Activated naive CD4-positive, alpha-beta T cell treated with anti-CD3 and anti-CD28 coated beads for 36 hours (primary cell): Measurements from ENCODE around the gene PTPRE. TPM values are rescaled to one million over a fixed set of nuclear protein-coding genes. Genes with fewer than 3 reads are reported as not detected.
"Not testable (repeated sequence)": the region's sequence is repeated elsewhere in the genome, so short reads cannot be mapped to it uniquely, and the experiment has no call there.

ENCODE experiments used
- CTCF ChIA-PET: fragments of 350-600 bp; sonication (Branson Sonifier 250); formaldehyde crosslinking; loops from one replicate; lab custom pipeline; 2021; ENCODE audit warnings: antibody characterized with exemption; lab: Charles Lee
- DNase-seq: peaks from one replicate; pipeline ENCODE4 v3.0.0-alpha.2; 2020
- H3K27ac Mint-ChIP-seq: one replicate; pipeline ENCODE4 v1.8.0; 2021; ENCODE audit warnings: mild to moderate bottlenecking, mixed read lengths
- H3K27me3 Mint-ChIP-seq: one replicate; pipeline ENCODE4 v1.8.0; 2021; ENCODE audit warnings: low read depth, mixed read lengths
- H3K36me3 Mint-ChIP-seq: one replicate; pipeline ENCODE4 v1.8.0; 2021; ENCODE audit warnings: low read depth, mixed read lengths
- H3K4me1 Mint-ChIP-seq: one replicate; pipeline ENCODE4 v1.8.0; 2021; ENCODE audit warnings: low read depth, mixed read lengths
- H3K4me3 Mint-ChIP-seq: one replicate; pipeline ENCODE4 v1.8.0; 2021; ENCODE audit warnings: mild to moderate bottlenecking, moderate library complexity, mixed read lengths
- H3K9me3 Mint-ChIP-seq: one replicate; pipeline ENCODE4 v1.8.0; 2021; ENCODE audit warnings: mixed read lengths
- intact Hi-C: fragments of 100-400 bp; cut with micrococcal nuclease; formaldehyde crosslinking; loops from one replicate; pipeline ENCODE4 v1.15.1; 2023
- total RNA-seq, 2 experiments: library from RNA; stranded (reverse); gene quantifications; one replicate each; pipeline ENCODE4 v1.2.3, GENCODE V29; 2021

Gene PTPRE
- total RNA-seq, 2 experiments from 2014 or later = 13.4 to 16.4 TPM

- Mint-ChIP-seq H3K36me3 (peaks cover 2% of the 10 kb centered on the region), H3K27me3 (no peaks in the 10 kb centered on the region), H3K4me3 (no peak overlapping the region), H3K9me3 (no peaks in the 10 kb centered on the region), H3K27ac (no peak overlapping the region), H3K4me1 (peaks cover 4% of the 10 kb centered on the region)
- intact Hi-C loops = loop anchor here (2.0 kb wide), 1 partner anchor 63 kb away; no protein-coding TSS in a partner anchor
- CTCF ChIA-PET = interaction anchor here (1.6 kb wide), 1 partner anchor 63 kb away, joined by 7 read pairs; no protein-coding TSS in a partner anchor
- DNase-seq = no peak
Measured at GRCh38 chr10:128087146-128087883, 180.4 kb downstream of the PTPRE start.

GRCh38 chr10:128087884-128088709 is 181.2 kb downstream of the PTPRE start:
- Mint-ChIP-seq H3K4me1 (peaks cover 4% of the 10 kb centered on the region), H3K4me3 (no peak overlapping the region), H3K9me3 (no peaks in the 10 kb centered on the region), H3K27me3 (no peaks in the 10 kb centered on the region), H3K36me3 (peaks cover 2% of the 10 kb centered on the region), H3K27ac (no peak overlapping the region)
- DNase-seq = no peak
- CTCF ChIA-PET = no interaction called here
- intact Hi-C loops = loop anchor here (2.0 kb wide), 1 partner anchor 63 kb away; no protein-coding TSS in a partner anchor

DNA sequence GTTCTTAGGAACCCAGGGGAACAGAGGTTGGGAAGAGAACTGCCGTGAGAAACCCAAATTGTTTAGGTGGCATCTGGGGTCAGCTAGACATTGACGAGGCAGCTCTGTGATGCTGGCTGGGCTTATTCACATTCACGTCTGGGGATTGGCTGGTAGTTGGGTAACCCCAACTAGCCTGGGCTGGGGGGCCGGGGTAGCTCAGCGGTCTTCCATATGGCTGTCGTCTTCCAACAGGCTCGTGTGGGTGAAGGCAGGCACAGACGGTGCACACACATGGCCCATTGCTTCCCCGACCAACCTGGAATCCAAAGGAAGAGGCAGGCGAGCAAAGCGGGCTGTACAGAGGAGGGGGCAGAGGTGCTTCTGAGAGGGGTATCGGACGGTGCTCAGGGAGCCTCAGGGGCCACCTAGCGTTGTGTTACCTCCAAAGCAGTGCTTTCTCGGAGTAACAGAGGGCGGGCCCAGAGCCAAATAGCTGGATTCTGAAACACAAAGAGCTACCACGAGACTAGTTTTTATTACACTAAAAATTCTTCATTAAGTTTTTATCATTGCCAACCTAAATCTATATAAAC is 184.8 kb downstream of the PTPRE start:
- H3K4me1 Mint-ChIP-seq = peaks cover 17% of the 10 kb centered on the region

GRCh38 chr10:128092454-128092853 is 185.6 kb downstream of the PTPRE start:
- H3K27ac Mint-ChIP-seq = no peak overlapping the region
- H3K9me3 Mint-ChIP-seq = no peaks in the 10 kb centered on the region
- DNase-seq = no peak
- peaks cover 17% of the 10 kb centered on the region for H3K4me1 Mint-ChIP-seq
- intact Hi-C loops = no loop called here
- CTCF ChIA-PET = interaction anchor here (1.2 kb wide), 1 partner anchor 24 kb away, joined by 3 read pairs; no protein-coding TSS in a partner anchor
- peaks cover under 1% of the 10 kb centered on the region for H3K36me3 Mint-ChIP-seq
- no peaks in the 10 kb centered on the region for H3K27me3 Mint-ChIP-seq
- H3K4me3 Mint-ChIP-seq = no peak overlapping the region

More for the DNA sequence above, 184.8 kb downstream of the PTPRE start:
- H3K36me3 Mint-ChIP-seq = no peaks in the 10 kb centered on the region
- no peak overlapping the region for H3K4me3 Mint-ChIP-seq
- no peaks in the 10 kb centered on the region for H3K27me3 Mint-ChIP-seq
- no peak overlapping the region for H3K27ac Mint-ChIP-seq
- no peak for DNase-seq
- intact Hi-C loops = no loop called here
- no peaks in the 10 kb centered on the region for H3K9me3 Mint-ChIP-seq
- CTCF ChIA-PET = interaction anchor here (0.5 to 1.2 kb wide), 2 partner anchors 25 to 169 kb away, joined by 3 read pairs; no protein-coding TSS in a partner anchor

DNA sequence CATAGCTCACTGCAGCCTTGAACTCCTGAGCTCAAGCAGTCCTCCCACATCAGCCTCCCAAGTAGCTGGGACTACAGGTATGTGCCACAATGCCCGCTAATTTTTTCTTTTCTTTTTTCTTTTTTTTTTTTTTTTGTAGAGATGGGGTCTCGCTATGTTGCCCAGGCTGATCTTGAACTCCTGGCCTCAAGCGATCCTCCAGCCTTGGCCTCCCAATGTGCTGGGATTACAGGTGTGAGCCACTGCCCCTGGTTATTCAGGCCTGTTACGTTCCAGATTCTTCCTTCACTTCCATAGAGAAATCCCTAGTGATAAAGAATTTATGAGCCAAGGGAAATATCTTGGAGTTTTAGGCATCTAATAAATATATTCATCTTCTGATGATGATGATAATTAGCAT is 187.7 kb downstream of the PTPRE start:
- H3K4me1 Mint-ChIP-seq = peaks cover 12% of the 10 kb centered on the region
- H3K9me3 Mint-ChIP-seq, DNase-seq, H3K4me3 Mint-ChIP-seq, intact Hi-C loops, CTCF ChIA-PET, H3K27me3 Mint-ChIP-seq, H3K27ac Mint-ChIP-seq: not testable (repeated sequence)
- peaks cover 20% of the 10 kb centered on the region for H3K36me3 Mint-ChIP-seq

DNA sequence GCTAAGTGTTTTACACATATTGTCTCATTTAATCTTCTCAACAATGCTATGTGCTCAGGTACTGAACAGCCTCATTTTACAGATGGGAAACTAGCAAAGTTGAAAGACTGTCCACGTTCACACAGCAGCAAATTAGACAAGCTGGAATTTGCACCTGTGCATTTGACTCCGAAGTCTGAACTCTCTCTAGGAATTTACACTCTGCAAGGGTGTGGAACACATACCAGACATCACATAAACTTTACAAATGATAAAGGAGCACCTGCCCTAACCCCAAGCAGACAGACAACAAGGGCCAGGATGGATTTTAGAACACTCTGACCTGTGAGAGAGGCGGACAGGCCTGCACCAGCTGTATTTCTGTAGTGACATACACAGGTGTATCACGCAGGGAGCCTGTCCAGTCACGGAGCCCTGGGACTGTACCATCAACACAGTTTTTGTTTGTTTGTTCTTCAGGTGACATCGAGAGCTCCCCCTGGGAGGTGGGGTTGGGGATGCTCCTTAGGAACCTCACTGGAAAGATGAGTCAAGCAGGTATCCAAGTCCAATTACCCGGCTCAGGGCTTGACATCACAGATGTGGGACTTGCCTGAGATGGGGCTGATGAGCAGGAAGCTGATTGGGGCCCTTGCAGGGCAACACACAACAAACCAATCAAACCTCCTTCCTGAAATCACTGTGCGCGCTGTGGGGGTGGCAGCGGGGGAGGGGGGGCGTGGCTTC is 188.3 kb downstream of the PTPRE start:
- Mint-ChIP-seq H3K4me1 (peaks cover 12% of the 10 kb centered on the region), H3K9me3 (no peaks in the 10 kb centered on the region), H3K36me3 (peaks cover 26% of the 10 kb centered on the region), H3K27ac (no peak overlapping the region), H3K4me3 (no peak overlapping the region), H3K27me3 (no peaks in the 10 kb centered on the region)
- DNase-seq = peak; percentile 48
- intact Hi-C loops = no loop called here
- CTCF ChIA-PET = no interaction called here

GRCh38 chr10:128095753-128096469 is 189.0 kb downstream of the PTPRE start:
- intact Hi-C loops = no loop called here
- H3K36me3 Mint-ChIP-seq = peaks cover 30% of the 10 kb centered on the region
- no peak for DNase-seq
- H3K4me3 Mint-ChIP-seq = no peak overlapping the region
- CTCF ChIA-PET = no interaction called here
- H3K27me3 Mint-ChIP-seq = no peaks in the 10 kb centered on the region
- no peaks in the 10 kb centered on the region for H3K9me3 Mint-ChIP-seq
- H3K27ac Mint-ChIP-seq = no peak overlapping the region
- H3K4me1 Mint-ChIP-seq = peaks cover 12% of the 10 kb centered on the region

DNA sequence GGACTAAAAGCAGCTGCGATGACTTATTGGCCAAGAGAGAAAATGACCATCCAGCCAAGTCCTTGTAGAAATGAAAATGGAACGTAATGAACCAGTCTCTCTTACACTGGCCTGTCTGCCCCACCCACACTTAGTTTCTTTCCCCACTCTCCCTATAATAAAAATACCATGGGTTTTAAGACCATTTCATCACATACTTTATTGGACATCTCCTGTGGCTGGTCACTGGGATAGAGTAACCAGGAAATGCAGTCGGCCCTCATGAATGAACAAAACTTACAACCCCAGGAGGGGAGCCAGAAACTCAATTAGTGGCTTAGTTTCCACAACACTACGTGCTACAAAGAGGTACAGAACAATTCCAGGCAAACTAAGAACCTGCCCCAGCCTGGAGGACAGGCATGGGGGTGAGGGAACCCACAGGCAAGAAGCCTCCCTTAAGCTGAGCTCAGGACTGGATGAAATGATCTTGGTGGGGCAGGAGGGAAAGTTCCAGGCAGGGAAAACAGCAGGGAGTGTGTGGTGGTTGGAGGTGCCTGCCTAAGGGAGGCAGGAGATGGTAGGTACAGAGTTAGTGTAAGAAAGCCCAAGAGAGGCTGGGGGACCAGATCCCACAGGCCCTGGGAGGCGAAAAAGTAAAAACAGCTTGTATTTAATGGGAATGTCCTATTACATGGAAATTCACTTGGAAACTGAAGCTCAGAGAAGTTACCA is 189.7 kb downstream of the PTPRE start:
- intact Hi-C loops = no loop called here
- peaks cover 12% of the 10 kb centered on the region for H3K4me1 Mint-ChIP-seq
- H3K9me3 Mint-ChIP-seq = no peaks in the 10 kb centered on the region
- H3K27me3 Mint-ChIP-seq = no peaks in the 10 kb centered on the region
- H3K27ac Mint-ChIP-seq = no peak overlapping the region
- H3K4me3 Mint-ChIP-seq = no peak overlapping the region
- H3K36me3 Mint-ChIP-seq = peaks cover 36% of the 10 kb centered on the region
- CTCF ChIA-PET = no interaction called here
- no peak for DNase-seq

- CTCF ChIA-PET = no interaction called here
- intact Hi-C loops = no loop called here
- no peaks in the 10 kb centered on the region for H3K9me3 Mint-ChIP-seq
- no peak for DNase-seq
- peaks cover 40% of the 10 kb centered on the region for H3K36me3 Mint-ChIP-seq
- H3K4me3 Mint-ChIP-seq = no peak overlapping the region
- H3K27ac Mint-ChIP-seq = no peak overlapping the region
- no peaks in the 10 kb centered on the region for H3K27me3 Mint-ChIP-seq
- peaks cover 12% of the 10 kb centered on the region for H3K4me1 Mint-ChIP-seq
Measured at GRCh38 chr10:128097783-128098182, 190.9 kb downstream of the PTPRE start.

- DNase-seq = no peak
- intact Hi-C loops = no loop called here
- Mint-ChIP-seq H3K9me3 (no peaks in the 10 kb centered on the region), H3K27me3 (no peaks in the 10 kb centered on the region), H3K27ac (no peak overlapping the region), H3K4me3 (no peak overlapping the region), H3K36me3 (peaks cover 48% of the 10 kb centered on the region), H3K4me1 (peaks cover 19% of the 10 kb centered on the region)
- CTCF ChIA-PET = no interaction called here
Measured at GRCh38 chr10:128098631-128099030, 191.7 kb downstream of the PTPRE start.

GRCh38 chr10:128099901-128100300 is 193.0 kb downstream of the PTPRE start:
- Mint-ChIP-seq H3K27ac (no peak overlapping the region), H3K9me3 (peaks cover 3% of the 10 kb centered on the region), H3K36me3 (peaks cover 54% of the 10 kb centered on the region), H3K4me1 (peaks cover 28% of the 10 kb centered on the region), H3K27me3 (no peaks in the 10 kb centered on the region), H3K4me3 (no peak overlapping the region)
- intact Hi-C loops = no loop called here
- DNase-seq = no peak
- CTCF ChIA-PET = interaction anchor here (1.0 to 1.5 kb wide), 2 partner anchors 22 to 65 kb away, joined by 4 read pairs; no protein-coding TSS in a partner anchor
